DMS 273 (cell line): ENCODE data around the gene SYNE1.
"Not testable (repeated sequence)": the region's sequence is repeated elsewhere in the genome, so short reads cannot be mapped to it uniquely, and the experiment has no call there.

ENCODE experiments used
- DNase-seq: peaks from one replicate; lab custom pipeline; 2025; ENCODE audit not compliant: unreplicated experiment; lab: John Stamatoyannopoulos, UW

The SYNE1 gene

DNA sequence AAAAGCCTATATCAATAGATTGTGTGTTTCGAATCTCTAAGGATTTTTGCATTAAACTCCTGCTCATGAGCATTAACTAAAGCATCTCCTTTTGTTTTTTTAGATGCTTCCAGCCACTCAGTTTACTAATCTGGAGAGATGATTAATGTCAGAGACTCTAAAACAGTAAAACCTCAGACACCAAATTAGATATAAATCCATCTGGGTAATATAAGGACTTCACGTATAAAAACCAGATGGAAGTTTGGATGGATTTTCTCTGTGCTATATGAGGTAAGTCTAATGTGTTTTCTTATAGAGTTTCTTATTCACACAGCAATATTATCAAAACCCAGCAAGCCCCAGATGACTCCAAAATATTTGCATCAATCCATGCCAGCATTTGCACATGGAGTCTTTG, 137.2 kb downstream of the SYNE1 start:
- DNase-seq, result no peak

GRCh38 chr6:152496731-152497130, 140.4 kb downstream of the SYNE1 start:
- DNase-seq, result no peak

DNA sequence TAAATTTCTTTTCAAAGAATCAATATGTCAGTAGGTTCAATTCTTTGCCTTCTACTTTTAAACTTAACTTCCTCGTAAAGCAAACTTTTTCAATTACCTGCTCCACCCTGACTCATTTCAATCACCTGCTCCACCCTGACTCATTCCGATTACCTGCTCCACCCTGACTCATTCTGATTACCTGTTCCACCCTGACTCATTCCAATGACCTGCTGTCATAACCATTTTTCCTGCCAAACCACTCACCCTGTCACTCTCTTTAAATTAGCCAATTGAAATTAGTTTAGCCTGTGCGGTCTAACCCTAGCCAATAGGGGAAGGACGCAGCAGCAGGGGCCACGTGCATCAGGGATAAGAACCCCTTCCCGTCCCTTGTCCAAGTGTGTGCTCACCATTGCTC, 141.7 kb downstream of the SYNE1 start:
- not testable (repeated sequence) for DNase-seq

- DNase-seq, result not testable (repeated sequence)
Measured at GRCh38 chr6:152492281-152492680, 144.9 kb downstream of the SYNE1 start.

GRCh38 chr6:152491501-152491900, 145.7 kb downstream of the SYNE1 start:
- not testable (repeated sequence) for DNase-seq

GRCh38 chr6:152490971-152491378, 146.2 kb downstream of the SYNE1 start:
- DNase-seq, result not testable (repeated sequence)

DNA sequence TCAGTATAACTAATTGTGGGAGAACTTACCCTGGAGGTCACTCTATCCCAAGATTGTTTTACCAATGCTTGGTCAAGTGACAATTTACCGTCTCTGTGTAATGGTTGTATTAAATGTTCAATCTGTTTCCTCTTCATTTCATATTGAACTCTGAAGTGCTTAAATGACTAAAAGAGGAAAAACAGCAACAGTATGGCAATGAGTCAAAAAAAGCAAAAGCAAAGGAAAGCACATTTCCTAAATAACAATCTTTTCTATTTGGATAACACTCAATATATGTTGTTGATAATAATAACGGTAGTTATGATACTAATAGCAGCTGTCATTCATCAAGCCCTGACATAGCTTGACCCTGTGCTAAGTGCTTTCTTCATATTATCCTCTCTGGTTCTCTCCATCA, 152.4 kb downstream of the SYNE1 start:
- no peak for DNase-seq

- DNase-seq, result no peak
Measured at GRCh38 chr6:152482289-152482688, 154.9 kb downstream of the SYNE1 start.

GRCh38 chr6:152478377-152479010, 158.7 kb downstream of the SYNE1 start:
- peak; percentile 1 for DNase-seq

- no peak for DNase-seq
Measured at GRCh38 chr6:152474354-152474753, 162.8 kb downstream of the SYNE1 start.

- DNase-seq, result no peak
Measured at GRCh38 chr6:152472325-152472724, 164.8 kb downstream of the SYNE1 start.

GRCh38 chr6:152471456-152472265, 165.5 kb downstream of the SYNE1 start:
- no peak for DNase-seq

DNA sequence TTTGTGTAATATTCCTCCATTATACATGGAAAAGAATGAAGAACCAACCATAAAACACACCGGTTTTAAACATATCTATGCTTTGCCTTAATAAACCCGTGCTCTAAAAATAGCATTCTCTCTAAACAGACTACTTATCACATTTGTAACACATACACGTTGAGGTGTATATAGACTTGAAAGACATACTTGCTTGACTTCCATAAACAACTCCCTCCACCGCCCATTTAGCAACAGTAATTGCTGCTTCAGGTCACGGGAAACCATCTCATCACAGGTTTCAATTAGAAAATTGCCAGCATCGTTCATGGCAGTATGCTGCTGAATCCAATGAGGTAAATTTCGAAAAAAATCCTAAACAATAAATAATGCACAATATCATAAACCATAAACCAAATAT, 174.0 kb downstream of the SYNE1 start:
- no peak for DNase-seq

GRCh38 chr6:152462716-152463115, 174.4 kb downstream of the SYNE1 start:
- DNase-seq, result no peak

- no peak for DNase-seq
Measured at GRCh38 chr6:152461556-152461955, 175.6 kb downstream of the SYNE1 start.

DNA sequence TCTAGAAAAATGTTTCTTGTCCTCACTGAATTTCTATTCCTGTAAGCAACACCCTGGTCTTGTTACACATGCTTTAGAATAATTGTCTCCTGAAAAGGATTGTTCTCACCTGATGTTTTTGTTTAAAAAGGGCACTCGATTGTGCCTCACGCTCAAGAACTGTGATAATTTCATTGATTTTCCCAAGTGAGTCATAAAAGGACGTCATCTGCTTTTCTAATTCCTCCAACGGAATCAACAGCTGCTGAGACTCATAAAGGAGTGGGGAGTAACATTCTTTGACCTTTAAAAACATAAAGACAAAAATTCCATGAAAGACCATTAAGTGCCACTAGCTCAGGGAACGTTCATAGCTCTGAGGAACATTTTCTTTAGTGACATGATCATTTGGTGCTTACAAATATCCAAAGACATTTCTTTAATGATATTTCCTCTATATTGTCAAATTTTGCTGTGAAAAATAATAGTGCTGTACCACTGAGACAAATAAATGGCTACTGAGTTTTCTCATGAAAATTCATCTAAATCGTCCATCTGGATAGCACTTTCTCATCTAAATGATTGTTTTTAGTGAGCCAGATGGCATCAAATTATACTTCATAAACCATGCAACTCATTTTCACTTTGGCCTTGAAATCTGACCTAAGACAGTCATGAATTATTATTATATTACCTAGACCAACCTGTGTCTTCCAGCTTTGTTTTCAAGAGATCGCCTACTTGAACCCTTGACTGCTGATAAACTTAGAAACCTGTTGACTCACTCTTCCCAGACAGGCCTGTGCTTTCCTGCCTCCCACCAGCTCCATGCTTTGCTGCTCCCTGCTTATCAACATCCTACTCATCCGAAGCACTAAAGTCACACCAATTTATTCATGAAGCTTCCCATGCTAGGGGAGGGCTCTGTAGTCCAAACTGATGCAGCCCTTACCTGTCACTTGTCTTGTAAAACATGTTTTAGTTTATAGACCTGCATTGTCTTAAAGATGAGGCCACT, 178.2 kb downstream of the SYNE1 start:
- DNase-seq, result no peak

DNA sequence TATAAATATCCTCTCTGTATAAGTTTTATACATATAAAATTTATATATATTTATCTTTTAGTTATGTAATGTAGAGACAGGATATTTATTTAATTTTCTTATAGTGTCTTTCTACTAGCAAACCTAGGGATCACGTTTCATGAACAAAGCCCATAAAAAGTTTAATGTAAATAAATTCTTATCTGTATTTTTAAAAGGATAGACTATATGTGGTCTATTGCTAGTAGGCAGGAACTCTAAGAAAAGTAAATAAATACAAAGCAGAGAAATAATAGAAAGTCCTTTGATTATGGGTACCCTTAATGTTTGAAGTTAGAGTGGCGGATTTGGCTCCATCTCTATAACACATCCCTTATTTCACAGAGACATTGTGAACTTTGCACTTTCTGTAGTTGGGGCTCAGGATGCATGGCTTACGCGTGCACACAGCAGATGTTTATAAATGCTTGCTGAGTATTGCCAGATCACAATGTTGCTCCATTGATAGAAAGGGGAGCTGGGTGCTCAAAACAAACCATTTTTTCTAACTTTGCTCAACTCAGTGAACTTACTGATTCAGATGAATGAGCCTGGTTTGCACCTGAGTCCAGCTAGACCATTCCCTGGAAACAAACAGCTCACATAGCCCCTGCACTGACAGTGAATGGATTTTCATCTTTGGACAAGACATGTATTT, 179.1 kb downstream of the SYNE1 start:
- DNase-seq, result no peak

GRCh38 chr6:152454003-152454402, 183.2 kb downstream of the SYNE1 start:
- no peak for DNase-seq

DNA sequence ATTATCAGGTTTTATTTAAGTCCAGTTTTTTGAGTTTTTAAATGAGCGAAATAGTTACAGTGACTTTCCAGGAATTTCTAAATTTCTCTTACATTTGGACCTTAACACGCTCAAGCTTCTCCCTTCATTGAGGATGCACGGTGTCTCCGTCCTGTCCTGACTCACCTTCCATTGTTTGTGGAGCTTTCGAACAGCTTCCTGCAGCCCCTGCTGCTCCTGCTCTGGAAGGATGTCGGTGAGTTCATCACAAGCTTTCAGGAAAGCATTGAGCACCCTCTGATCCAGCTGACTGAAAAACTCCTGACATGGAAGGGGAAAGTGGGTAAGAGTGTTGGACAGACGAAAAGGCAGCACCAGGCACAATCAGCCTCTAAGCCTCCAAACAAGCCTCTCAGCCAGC, 183.7 kb downstream of the SYNE1 start:
- no peak for DNase-seq

DNA sequence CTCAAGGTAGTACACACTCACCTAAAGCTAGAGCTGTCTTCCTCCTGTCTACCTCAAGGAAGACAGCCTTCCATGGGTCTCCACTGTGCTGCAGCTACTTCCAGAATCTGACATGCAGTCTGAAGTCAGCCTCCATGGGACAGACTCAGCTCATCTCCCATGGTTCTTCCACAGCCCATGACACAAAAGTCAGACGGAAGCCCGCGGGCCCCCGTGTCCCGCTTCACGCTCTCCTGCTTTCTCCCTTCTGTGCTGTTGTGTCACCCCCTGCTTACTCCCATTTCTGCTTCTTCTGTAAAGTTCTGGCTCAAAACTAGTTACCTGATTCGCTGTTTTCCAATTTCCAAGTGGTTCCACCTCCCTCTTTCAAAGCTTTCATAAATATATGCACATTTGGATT, 184.5 kb downstream of the SYNE1 start:
- no peak for DNase-seq

DNA sequence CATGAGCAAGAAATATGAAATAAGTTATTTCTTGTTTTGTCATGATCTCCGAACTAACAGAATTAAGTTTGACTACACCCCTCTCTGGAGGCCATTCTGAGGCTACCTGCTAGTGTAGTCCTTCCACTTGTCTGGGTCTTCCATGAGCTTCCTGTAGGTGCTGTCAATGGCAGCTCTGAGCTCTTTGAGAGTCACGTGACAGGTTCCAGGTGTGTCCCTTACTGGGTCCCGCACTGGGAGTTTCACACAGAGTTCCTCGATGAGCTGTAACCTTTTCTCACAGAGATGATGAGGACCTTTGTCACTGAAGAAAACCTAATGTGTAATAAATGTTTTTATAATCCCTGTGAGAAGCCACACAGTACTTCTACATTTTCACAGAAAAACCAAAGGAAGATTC, 186.6 kb downstream of the SYNE1 start:
- DNase-seq, result no peak
